ENCODE data around the gene PSTK. TPM values are rescaled to one million over a fixed set of nuclear protein-coding genes. Genes with fewer than 3 reads are reported as not detected.
A peak's percentile ranks its signal among the peaks of the same experiment; 100 is the strongest.

Gene PSTK
- total RNA-seq, 1 donor from 2014 or later, result 18.1 TPM

DNA sequence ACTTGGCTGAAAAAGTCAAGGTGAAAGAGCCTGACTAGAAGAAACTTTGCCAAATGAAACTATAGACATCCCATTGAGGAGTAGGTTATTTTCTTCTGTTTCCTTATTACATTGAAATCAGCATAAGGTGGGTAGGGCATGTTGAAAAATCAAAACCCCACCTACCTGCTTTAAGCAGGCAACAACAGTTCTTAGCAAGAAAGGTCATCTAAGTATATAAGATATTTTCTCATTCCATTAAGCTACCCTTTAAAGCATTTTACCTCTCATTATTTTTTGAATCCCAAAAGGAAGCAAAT lies 59.4 kb downstream of the PSTK start:
- Mint-ChIP-seq H3K4me1 (no peaks in the 10 kb centered on the region), H3K9me3 (no peaks in the 10 kb centered on the region), H3K4me3 (no peak overlapping the region), H3K27me3 (ENCODE audit: insufficient read depth, low read depth) (peaks cover 3% of the 10 kb centered on the region), H3K27ac (no peak overlapping the region), H3K36me3 (peaks cover 9% of the 10 kb centered on the region)
- peaks cover 6% of the 10 kb centered on the region for H3K4me1 ChIP-seq
- DNase-seq (ENCODE audit: low spot score), result no peak
- H2AFZ ChIP-seq (replicated peaks), result no peak overlapping the region
- no peak overlapping the region for H3K4me3 ChIP-seq
- no peaks in the 10 kb centered on the region for H3K9me3 ChIP-seq (ENCODE audit: low read depth)
- no peak overlapping the region for H3K4me2 ChIP-seq
- no peak overlapping the region for H3K9ac ChIP-seq
- no peaks in the 10 kb centered on the region for H3K79me2 ChIP-seq (ENCODE audit: low read depth)
- no peaks in the 10 kb centered on the region for H3K27me3 ChIP-seq
- TF ChIP-seq EZH2 (IDR thresholded peaks at IDR 0.05) (no peak), EZH2phosphoT487 (IDR thresholded peaks at IDR 0.05) (no peak)
- TF ChIP-seq, protein P1, sequence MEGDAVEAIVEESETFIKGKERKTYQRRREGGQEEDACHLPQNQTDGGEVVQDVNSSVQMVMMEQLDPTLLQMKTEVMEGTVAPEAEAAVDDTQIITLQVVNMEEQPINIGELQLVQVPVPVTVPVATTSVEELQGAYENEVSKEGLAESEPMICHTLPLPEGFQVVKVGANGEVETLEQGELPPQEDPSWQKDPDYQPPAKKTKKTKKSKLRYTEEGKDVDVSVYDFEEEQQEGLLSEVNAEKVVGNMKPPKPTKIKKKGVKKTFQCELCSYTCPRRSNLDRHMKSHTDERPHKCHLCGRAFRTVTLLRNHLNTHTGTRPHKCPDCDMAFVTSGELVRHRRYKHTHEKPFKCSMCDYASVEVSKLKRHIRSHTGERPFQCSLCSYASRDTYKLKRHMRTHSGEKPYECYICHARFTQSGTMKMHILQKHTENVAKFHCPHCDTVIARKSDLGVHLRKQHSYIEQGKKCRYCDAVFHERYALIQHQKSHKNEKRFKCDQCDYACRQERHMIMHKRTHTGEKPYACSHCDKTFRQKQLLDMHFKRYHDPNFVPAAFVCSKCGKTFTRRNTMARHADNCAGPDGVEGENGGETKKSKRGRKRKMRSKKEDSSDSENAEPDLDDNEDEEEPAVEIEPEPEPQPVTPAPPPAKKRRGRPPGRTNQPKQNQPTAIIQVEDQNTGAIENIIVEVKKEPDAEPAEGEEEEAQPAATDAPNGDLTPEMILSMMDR (IDR thresholded peaks at IDR 0.05), result no peak
- no peaks in the 10 kb centered on the region for H3K36me3 ChIP-seq
- peaks cover 10% of the 10 kb centered on the region for H3F3A ChIP-seq (ENCODE audit: low read depth)
- H3K27ac ChIP-seq, result peak overlapping the region; percentile 16
- no peaks in the 10 kb centered on the region for H4K20me1 ChIP-seq (ENCODE audit: low read depth)

Other genes with a start within 250 kb of the PSTK start
- 0.43 and 0.74 TPM in 2 replicates for gene CUZD1, start 134.5 kb upstream of the PSTK start, total RNA-seq (ENCODE audit: low replicate concordance)
- not detected in 2 replicates for gene FAM24B, start 100.8 kb upstream of the PSTK start, total RNA-seq (ENCODE audit: low replicate concordance)
- not detected in 2 replicates for gene FAM24A, start 69.8 kb upstream of the PSTK start, total RNA-seq (ENCODE audit: low replicate concordance)
- gene C10orf88, start 26.2 kb upstream of the PSTK start, total RNA-seq (ENCODE audit: low replicate concordance), result 11.4 and 17.7 TPM in 2 replicates
- gene IKZF5, start 28.4 kb downstream of the PSTK start, total RNA-seq (ENCODE audit: low replicate concordance), result 5.5 and 10.7 TPM in 2 replicates
- 8.9 and 15.0 TPM in 2 replicates for gene ACADSB, start 28.6 kb downstream of the PSTK start, total RNA-seq (ENCODE audit: low replicate concordance)
- gene HMX3, start 155.6 kb downstream of the PSTK start, total RNA-seq (ENCODE audit: low replicate concordance), result 0.12 TPM in 1 of 2 replicates, not detected in the other
- gene HMX2, start 167.7 kb downstream of the PSTK start, total RNA-seq (ENCODE audit: low replicate concordance), result 0.15 and 0.21 TPM in 2 replicates
- 245 and 249 TPM in 2 replicates for gene BUB3, start 174.0 kb downstream of the PSTK start, total RNA-seq (ENCODE audit: low replicate concordance)